GM12892 (cell line): Measurements from ENCODE around the gene OCA2. TPM values are rescaled to one million over a fixed set of nuclear protein-coding genes. Genes with fewer than 3 reads are reported as not detected.
"Not testable (repeated sequence)": the region's sequence is repeated elsewhere in the genome, so short reads cannot be mapped to it uniquely, and the experiment has no call there.

Source experiments
- DNase-seq: peaks from one replicate; pipeline ENCODE4 v3.0.0; 2011; ENCODE audit not compliant: insufficient read length
- FAIRE-seq: peaks from 2 replicates; lab custom pipeline; 2011; peaks lifted over from hg19 to GRCh38; lab: Jason Lieb, UNC
- POLR2A ChIP-seq: IDR thresholded peaks from 2 replicates; pipeline ENCODE4 v1.6.1; 2011; ENCODE audit warnings: low read depth, low read length, control low read depth
- POLR2AphosphoS5 ChIP-seq: IDR thresholded peaks from 2 replicates; pipeline ENCODE4 v1.6.1; 2011; ENCODE audit warnings: low read depth, low read length, control low read depth
- TAF1 ChIP-seq: IDR thresholded peaks from 2 replicates; pipeline ENCODE4 v1.6.1; 2011; ENCODE audit warnings: low read depth, mild to moderate bottlenecking, control low read depth, low read length, borderline replicate concordance
- polyA plus RNA-seq: library from polyadenylated mRNA; unstranded; fragments of >200 nt; gene quantifications from one replicate; pipeline ENCODE4 v1.2.1, GENCODE V29; 2012; ENCODE audit warnings: missing spikeins, inconsistent platforms; ENCODE audit not compliant: missing spikeins

Gene OCA2
- polyA plus RNA-seq: not detected

DNA sequence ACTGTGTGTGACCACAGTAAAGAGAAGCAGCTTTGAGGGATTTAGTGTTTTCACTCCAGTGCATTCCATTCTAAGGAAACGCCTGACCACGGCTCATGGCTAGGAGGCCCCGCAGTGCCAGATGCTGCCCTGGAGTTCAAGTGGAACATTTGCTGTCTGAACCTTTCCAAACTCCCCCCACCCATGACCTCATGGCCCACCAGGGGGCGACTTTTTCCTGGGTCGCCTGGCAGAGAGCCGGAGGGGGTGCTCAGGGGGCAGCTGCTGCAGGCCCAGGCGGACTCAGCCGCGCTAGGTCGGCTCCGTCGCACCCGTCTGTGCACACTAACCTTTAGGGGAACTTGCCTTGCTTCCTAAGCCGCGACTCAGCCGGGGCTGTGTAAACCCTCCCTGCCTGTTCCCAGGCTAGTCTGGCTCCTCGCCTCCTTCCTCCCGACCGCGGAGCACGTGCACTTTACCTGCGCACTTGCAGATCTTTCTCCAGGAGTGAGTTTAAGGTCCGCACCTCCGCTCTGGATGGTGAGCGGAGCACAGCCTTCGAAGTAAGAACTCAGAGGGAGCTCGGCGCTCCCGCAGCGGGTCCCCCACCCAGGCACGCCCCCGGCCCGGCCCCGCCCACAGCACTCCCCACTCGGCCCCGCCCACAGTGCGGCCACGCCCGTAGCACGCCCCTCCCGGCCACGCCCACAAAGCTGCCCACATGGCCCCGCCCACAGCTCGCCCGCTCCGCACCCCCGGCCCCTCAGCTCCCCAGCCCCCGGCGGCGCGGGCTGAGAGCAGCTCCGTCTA is at the start of gene OCA2:
OCA2 (minus strand) TSS at position 550 of the 789 bp plus-strand sequence. CDS start 17,441 bp downstream, outside the sequence.
- TF ChIP-seq TAF1: no peak
- TF ChIP-seq POLR2AphosphoS5: no peak
- FAIRE-seq (no peak), DNase-seq (no peak)

DNA sequence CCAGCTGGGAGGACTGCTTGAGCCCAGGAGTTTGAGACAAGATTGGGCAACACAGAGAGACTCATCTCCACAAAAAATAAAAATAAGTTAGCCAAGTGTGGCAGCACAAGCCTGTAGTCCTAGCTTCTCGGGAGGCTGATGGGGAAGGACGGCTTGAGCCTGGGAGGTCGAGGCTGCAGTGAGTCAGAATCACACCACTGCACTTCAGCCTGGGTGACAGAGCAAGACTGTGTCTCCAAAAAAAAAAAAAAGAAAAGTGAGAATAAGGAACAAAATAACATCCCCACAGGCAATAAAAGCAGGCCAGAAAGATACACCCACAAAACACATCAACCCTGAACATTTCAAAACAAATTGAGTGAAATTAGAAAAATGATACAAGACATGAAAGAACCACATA is 48.7 kb upstream of the OCA2 start:
- FAIRE-seq: no peak
- TF ChIP-seq TAF1 (no peak), POLR2A (no peak), POLR2AphosphoS5 (no peak)
- DNase-seq: no peak

DNA sequence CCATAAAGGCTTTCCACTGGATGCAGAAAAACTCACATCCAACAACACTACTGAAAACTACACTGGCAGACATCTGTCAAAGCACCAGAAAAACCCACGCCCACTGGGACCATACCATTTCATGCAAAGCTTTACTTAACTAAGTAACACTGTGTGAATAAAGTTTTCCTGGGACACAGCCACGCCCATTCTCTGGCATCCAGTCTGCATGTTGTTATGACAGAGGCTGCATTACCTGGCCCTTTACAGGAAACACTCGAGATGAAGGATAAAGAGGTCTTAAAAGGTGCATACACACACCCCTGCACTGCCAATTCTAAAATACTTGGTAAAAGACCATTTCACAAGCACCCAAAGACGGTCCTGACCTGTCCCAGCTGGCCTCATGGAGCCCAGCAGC is 46.3 kb upstream of the OCA2 start:
- FAIRE-seq: not testable (repeated sequence)

GRCh38 chr15:28140062-28140461 is 40.9 kb upstream of the OCA2 start:
- FAIRE-seq (no peak), DNase-seq (no peak)
- TF ChIP-seq TAF1 (no peak), POLR2AphosphoS5 (no peak), POLR2A (no peak)

More for the DNA sequence above, 46.3 kb upstream of the OCA2 start:
- not testable (repeated sequence) for DNase-seq

DNA sequence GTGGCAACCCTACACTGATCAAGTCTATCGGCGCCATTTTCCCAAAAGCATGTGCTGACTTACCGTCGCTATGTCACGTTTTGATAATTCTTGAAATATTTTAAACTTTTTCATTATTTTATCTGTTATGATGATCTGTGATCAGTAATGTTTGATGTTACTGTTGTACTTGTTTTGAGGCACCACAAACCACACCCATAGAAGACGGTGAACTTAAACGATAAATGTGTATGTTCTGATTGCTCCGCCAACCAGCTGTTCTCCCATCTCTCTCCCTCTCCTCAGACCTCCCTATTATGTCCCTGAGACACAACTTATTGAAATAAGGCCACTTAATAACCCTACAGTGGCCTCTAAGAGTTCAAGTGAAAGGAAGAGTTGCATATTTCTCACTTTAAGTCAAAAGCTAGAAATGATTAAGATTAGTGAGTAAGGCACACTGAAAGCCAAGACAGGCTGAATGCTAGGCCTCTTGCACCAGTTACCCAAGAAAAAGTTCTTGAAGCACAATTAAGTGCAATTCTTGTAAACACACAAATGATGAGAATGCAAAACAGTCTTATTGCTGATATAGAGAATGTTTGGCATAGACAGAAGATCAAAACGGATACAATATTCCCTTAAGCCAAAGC is 38.4 kb upstream of the OCA2 start:
- not testable (repeated sequence) for DNase-seq, FAIRE-seq

DNA sequence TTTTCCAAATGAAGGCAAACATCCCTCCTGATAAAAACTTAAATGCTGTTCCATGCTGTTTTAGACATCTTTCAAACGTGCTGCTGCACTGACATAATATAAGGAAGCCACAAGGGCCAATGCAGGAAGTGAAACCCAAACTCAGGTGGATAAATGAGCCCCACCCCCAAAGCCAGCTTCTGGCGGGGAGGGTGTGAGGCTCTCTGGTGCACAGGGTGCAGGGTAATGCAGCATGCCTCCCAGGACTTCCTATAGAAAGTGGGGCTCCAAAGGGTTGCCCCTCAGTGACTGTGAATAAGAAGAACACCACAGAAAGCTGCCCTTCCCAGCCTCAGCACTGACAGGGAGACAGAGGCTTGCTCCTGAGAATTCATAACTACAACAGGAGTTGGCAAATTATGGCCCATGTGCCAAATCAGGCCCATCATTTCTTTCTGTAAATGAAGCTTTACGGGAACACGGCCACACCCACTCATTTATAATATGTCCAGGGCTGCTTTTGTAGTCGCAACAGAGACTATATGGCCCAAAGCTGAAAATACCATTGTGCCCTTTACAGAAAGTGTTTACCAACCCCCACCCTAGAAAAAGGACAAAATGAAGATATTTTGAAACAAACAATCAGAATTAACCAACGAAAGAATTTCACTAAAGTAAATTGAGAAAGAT is 37.3 kb upstream of the OCA2 start:
- not testable (repeated sequence) for DNase-seq
- FAIRE-seq: peak; percentile 67

- FAIRE-seq: no peak
- DNase-seq: no peak
Measured at GRCh38 chr15:28133281-28133680, 34.2 kb upstream of the OCA2 start.

DNA sequence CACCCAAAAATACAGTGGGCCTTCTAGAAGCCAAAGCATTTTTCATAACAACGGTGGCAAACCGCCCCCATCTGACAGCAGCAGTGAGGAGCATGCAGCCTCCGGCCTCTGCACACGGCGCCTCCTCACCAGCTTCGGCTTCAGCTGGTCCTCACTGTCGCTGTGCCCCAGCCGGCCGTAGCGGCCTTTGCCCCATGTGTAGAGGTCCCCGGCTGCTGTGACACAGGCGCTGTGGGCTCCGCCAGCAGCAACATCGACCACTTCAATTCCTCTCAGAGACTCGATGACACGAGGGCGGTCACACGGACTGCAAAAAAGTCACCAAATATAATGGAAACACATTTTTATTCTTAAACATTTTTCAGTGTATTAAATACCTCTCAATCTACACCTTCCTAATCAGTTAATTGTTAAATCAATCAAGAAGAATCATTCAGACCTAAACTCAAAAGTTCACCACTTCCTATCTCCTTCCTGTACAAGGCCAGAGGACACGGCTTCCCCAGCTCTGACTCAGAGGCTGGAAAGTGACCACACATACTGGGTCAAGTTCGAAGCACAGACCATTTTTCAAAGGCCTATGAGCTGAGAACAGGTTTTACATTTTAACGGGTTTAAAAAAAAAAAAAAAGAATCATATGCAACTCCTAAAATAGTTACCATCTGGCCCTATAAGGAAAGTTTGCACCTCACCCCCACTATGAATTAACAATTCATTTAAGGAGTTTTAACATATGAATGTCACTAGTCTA is 33.6 kb upstream of the OCA2 start:
- FAIRE-seq (no peak), DNase-seq (no peak)
- TF ChIP-seq TAF1 (no peak), POLR2AphosphoS5 (no peak), POLR2A (no peak)

More at GRCh38 chr15:28133281-28133680, 34.2 kb upstream of the OCA2 start:
- no peak for TF ChIP-seq TAF1
- TF ChIP-seq POLR2A: no peak
- TF ChIP-seq POLR2AphosphoS5: no peak

GRCh38 chr15:28131946-28132345 is 32.8 kb upstream of the OCA2 start:
- TF ChIP-seq TAF1: no peak
- no peak for TF ChIP-seq POLR2A
- TF ChIP-seq POLR2AphosphoS5: no peak
- FAIRE-seq (no peak), DNase-seq (no peak)

- DNase-seq (no peak), FAIRE-seq (no peak)
- TF ChIP-seq TAF1 (no peak), POLR2AphosphoS5 (no peak), POLR2A (no peak)
Measured at GRCh38 chr15:28131400-28131799, 32.3 kb upstream of the OCA2 start.

DNA sequence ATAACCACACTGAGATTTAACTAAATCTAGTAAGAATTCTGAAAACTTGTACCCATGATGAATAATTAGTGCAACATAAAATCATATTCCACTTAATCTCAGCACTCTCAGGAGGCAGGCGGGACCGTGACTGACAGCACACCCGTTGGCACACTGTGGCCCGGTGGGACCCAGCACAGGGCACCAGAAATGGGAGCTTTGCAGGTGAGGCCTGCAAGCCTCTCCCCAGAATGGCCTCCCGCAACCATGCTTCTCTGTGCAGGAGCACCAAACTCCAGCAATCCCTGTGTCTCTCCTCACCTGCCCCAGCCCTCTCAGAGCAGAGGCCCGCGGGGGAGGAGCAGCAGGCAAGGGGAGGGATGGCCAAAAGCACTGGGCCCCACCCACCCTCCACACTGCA is 31.5 kb upstream of the OCA2 start:
- DNase-seq (no peak), FAIRE-seq (no peak)
- TF ChIP-seq POLR2AphosphoS5: no peak

- TF ChIP-seq POLR2AphosphoS5 (no peak), TAF1 (no peak), POLR2A (no peak)
- no peak for FAIRE-seq
Measured at GRCh38 chr15:28129231-28129848, 30.2 kb upstream of the OCA2 start.

More at GRCh38 chr15:28129231-28129848, 30.2 kb upstream of the OCA2 start:
- no peak for DNase-seq
